Activated naive CD4-positive, alpha-beta T cell treated with anti-CD3 and anti-CD28 coated beads, Interleukin-2, amount 50 U/mL, for 16 hours (primary cell): Measurements from ENCODE around the gene KIRREL1.

ENCODE experiments used
- DNase-seq: peaks from one replicate; pipeline ENCODE4 v3.0.0-alpha.2; 2020

KIRREL1 gene

DNA sequence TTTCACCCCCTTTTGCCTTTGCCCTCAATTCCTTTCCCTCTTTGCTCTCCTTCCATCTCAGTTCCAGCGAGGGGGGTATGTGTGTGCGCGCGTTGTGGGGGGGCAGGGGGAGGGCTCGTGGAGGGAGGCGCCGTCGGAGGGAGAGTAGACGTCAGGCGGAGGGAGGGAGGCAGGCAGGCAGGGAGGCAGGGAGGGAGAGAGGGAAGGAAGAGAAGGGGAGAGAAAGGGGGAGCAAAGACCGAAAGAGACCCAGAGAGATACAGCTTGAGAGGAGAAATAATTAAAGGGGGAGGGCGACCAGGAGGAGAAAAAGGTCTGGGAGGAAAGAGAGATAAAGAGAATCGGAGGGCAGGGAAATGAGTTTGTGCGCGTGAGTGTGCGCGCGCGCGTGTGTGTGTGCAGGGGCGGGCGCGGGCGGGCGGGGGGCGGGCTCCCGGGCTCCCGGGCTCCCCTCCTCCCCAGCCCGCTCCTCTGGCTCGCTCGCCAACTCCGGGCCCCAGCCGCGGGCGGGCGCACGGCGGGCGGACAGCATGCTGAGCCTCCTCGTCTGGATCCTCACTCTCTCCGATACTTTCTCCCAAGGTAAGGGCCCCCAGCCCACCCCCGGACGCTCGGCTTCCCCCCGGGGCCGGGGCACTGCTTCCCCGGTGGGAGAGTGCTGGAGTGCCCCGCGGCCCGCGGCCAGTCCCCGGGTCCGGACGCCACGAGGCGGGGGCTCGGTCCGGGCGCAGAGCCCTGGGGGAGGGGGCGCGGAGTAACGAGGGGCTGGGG is at the start of gene KIRREL1:
Gene KIRREL1, plus strand, starts transcription at position 499 of the 771 bp plus-strand sequence. Its CDS starts 32 bp downstream, at position 531.
- no peak for DNase-seq

DNA sequence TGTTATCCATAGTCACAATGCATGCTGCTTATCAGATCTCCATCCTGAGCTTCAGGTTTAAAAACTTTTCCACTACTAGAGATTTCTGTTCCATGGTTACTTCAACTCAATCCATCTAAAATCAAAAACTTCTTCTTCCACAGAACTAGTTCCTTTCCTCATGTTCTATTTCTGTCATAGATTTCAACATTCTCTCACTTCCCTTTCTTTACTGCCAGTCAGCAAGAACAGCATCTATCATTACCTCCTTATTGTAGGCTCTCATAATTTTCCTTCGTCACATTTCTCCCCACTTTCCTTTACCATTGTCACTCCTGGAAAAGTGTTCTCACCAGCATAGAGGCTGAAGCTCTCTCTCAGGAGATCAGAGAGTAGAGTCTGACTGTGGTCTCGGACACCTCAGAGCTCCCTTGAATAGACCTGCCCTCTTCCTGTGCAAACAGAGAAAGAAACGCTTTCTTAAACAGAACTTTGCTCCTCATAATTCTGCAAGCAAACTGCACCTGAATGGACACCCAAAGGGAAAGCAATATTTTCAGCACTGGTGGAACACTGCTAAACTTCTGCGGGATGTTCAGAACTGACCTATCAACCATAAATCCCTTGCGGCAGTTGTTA is 48.7 kb upstream of the KIRREL1 start:
- no peak for DNase-seq

DNA sequence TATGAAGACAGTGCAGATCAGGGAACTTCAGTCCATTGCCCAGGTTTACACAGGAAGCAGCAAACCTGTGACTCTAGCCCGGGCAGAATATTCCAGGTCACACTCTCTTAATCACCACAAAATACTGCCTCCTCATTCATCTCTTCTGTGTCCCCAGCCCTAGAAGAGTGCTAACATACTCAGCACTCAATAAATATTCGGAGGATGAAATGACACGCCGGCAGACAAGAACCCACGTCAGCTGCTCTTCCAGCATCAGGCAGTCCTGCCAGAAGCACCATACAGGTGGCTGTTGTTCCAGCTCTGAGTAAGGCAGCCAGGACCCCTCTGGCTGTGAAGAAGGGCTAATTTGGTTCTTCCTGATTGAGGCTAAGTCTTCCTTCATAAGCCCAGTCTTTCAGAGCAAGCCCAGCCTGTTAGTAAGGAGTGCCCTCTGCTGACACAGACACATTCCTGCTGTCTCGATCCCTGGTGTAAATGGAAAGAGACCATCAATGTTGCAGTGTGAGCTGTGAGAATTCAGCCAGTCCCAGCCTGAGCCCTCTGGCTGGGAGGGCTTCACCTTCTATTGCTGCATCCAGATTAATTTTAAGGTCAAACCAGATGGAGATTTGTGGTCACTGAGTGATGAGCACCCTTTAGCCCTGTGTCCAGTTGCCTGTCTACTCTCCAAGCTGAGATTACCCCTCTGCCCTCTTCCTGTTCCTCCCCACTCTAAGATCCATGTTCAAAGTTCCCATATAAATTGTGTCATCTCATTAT is 45.0 kb upstream of the KIRREL1 start:
- no peak for DNase-seq

DNA sequence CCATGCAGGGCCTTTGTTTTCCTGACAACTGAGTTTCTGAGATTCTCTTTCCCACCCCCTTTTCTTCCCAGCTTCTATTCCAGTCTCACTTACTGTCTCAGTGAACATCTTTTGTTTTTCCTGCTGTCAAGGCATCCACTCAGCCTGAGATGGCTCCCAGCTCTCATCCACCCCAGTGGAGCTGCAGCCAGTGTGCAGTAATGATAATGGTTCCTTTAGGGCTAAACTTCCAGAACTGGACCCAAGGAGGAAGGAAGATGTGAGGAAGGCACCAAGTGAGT is 44.4 kb upstream of the KIRREL1 start:
- no peak for DNase-seq

DNA sequence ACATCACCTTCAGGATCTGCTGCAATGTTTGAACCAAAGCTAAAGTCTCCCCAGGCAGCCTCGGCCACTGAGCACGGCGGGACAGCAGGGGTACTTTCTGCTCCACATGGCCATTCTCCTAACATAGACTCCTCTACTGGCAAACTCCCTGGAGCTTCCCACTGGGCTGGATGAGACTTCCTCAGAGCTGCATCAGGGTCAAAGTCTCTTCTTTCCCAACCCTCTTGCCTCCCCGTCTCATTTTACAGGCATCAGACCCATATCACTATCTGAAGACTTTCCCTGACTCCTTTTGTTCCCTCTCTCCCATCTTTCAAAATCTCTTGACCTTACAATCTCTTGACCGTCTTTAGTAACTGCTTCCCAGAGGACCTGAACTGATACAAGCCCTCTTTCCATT is 42.2 kb upstream of the KIRREL1 start:
- DNase-seq, result no peak

DNA sequence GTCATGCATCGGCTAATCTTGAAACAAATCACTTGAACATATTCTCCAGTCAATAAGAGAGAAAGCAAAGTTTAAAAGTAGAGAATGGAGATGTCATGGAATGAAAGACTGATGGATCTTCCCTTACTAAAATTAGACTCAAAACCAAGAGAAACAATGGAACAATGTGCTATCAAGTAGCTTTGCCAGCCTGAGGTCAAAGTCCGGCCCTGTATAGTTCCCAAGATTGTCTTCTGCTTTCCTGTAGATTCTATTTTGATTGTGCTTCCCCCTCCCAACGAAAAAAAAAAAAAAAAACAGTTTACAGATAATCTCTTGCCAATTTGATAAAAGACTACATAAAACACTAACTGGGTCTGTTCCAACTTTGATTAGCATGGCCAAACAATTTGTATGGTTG is 40.8 kb upstream of the KIRREL1 start:
- no peak for DNase-seq

DNA sequence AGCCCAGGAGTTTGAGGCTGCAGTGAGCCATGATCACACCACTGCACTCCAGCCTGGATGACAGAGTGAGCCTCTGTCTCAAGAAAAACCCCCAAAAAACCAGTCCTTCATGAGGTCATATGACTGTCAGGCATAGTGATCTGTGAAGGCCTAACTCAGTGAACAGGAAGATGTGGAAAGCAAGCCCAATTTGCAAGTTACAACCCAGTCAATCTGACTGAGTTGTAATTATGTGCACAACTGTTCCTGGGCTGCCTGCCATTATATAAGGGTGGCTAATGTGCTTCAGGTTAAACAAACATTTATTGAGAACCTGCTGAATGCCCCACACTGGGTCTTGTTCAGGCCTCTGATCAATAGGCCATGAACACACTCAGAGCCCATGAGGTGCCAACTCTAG is 38.2 kb upstream of the KIRREL1 start:
- DNase-seq, result no peak

DNA sequence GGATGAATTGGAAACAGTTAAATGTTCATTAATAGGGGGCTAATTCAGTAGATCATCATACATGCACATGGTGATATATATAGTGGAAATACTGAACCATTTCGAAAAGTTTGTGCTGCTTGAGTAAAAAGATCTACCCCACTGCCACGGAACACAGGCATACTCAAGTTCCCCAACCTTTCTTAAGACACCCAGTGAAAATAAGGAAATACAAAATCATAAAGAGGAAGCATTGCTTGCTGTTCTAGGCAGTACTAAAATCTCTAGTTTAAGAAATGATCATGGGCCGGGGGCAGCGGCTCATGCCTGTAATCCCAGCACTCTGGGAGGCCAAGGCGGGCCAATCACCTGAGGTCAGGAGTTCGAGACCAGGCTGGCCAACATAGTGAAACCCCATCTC is 37.6 kb upstream of the KIRREL1 start:
- no peak for DNase-seq

DNA sequence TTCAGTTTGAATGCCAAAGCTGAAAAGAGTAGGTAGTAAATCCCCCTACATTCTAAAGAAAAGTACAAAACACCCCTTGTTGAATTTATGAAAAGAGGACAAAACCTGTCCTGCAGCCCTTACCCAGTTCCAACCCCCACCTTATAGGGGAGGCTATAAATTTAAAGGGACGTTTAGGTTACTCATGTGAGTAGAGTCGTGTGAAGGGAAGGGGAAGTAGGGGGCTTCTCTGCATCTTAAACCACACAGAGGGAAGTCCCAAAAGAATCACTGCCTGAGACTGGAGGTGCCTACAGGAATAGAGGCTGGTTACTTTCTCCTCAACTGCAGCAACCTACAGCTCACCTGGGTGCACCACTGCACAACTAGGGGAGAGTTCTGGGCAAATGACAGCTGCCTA is 36.7 kb upstream of the KIRREL1 start:
- no peak for DNase-seq

DNA sequence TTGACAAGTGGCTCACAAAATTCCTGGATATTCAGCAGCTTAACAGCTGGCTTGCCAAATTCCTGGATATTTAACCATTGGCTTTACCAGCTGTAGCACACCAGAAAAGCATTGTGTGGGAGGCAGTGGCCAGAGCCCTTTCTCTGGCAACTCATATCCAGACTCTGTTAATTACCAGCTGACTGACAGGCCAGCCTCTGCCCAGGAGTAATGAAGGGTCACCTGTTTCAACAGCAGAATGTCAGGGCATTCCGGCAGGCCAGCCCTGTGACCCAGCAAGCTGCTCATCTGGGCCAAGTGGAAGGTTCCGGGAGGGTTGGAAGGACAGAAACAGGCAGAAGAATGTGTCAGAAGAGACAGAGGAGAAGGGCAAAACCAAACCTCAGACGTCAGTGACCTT is 35.2 kb upstream of the KIRREL1 start:
- DNase-seq, result no peak

DNA sequence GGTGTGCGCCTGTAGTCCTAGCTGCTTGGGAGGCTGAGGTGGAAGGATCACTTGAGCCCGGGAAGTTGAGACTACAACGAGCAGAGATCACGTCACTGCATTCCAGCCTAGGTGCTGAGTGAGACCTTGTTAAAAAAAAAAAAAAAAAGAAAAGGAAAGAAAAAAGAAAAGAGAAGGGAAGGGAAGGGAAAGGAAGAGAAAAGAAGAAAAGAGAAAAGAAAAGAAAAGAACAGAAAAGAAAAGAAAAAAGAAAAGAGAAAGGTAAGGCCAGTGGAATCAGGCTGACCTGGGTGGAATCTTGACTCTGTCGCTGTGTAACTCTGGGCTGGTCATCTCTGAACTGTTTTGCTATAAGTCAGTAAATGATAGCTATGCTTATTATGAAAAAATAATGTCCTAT is 33.7 kb upstream of the KIRREL1 start:
- no peak for DNase-seq

DNA sequence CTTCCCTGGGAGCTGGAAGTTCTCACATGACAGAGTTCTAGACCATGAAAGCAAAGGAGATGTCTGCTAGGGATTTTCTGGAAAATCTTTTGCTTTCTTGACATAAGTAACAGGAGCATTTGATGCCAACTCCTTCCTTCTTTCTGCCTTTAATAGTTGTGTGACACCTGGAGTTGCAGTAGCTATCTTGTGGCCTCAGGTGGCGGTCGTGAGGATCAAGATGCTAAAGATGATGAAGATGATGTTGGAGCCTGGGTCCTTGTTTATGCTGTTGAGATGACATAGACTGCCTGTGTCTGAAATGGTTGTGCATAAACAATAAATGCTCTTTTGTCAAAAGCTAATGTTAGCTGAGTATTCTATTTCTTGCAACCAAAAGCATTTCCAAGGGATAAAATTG is 32.7 kb upstream of the KIRREL1 start:
- DNase-seq, result no peak

DNA sequence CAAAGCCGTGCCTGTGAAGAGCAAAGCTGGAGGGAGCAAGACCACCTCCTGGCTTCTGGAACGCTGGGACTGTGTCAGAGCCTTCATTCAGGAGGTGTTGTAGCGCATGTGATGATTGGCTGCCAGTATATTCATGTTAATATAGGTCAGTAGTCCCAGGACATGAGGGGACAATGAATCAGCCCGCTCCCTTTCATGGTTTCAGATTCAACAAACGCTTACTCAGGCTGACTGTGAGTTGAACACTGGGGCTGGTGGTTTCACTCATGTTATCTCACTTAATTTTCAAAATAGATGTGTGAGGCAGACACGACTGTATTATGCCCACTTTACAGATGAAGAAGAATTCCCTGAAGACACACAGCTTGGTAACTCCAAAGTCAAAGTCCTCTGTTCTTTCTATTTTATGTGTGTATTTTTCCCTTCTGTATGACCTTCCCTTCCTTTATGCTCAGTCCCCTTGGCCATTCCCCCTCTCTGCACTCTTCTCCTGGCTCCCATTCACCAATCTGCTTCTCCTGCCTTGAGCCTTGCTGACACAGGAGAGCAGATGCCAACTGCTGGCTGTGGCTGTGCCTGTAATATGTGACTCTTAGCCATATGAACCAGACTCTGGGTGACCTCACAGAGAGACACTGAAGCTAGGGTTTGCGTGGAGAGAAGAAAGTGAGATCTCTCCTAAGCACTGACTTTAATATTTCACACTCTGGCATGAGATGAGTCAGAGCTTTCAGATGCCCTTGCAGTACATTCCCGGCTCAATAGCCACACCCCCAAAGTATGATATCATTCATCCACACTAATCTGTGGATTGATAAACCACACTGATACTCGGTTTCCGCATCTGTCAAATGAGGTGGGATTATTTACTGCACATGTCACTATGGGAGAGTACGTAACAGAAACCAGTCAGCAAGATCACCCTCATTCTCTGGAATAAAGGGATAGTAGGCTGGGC is 31.4 kb upstream of the KIRREL1 start:
- DNase-seq, result no peak

DNA sequence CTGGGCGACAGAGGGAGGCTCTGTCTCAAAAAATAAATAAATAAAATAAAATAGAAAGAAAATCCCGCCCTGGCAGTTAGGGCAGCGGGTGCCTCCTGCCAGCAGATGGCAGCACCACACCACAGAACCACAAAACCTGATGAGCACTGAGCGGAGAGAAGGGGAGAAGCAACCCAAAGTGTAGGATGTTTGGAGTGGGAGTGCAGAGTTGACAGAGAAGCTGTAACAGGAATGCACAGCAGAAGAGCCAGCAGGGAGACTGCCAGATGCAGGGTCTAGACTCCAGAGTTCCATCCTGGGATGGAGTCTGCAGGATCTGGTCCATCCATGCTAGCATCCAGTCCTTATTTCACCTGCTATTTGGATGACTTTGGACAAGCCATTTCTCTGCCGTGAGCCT is 29.7 kb upstream of the KIRREL1 start:
- peak; percentile 51 for DNase-seq

DNA sequence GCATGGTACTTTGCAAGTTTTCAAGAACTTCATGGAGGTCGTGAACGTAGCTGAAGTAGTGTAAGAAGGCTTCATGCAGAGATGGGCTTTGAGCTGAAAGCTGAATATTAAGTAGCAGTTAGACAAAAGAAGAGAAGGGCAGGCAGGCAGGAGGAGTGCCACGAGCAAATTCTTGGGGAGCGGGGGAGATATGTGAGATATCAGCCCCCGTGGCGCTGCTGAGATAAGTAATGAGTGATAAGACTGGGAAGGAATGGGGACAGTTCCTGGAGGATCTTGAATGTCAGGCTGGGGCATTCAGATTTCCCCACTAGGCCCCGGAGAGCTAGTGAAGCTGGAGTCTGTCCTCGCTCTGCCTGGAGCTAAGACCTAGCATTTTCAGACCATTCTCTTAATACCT is 27.9 kb upstream of the KIRREL1 start:
- no peak for DNase-seq

DNA sequence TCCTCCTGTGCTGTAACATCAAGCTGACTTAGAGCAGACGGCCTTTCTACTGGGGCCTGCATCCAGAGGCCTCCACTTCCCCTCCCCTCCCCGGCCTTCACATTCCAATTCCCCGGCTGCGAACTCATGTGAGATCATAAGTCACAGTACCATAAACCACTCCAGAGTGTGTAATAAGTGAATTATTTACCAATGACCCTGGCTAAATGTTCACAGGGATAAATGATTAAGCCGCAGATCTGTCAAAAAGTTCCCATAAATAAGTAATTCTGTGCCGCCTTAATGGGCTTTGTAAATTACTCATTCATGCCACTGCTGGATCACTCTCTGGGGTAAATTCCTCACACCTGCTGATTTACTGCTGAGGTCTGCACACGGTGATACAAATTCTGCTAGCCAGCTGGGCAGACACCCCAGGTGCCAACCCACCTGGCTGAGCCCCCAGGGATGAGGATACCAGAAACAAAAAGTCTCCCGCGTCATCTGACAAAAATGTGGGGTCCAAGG is 27.4 kb upstream of the KIRREL1 start:
- no peak for DNase-seq

DNA sequence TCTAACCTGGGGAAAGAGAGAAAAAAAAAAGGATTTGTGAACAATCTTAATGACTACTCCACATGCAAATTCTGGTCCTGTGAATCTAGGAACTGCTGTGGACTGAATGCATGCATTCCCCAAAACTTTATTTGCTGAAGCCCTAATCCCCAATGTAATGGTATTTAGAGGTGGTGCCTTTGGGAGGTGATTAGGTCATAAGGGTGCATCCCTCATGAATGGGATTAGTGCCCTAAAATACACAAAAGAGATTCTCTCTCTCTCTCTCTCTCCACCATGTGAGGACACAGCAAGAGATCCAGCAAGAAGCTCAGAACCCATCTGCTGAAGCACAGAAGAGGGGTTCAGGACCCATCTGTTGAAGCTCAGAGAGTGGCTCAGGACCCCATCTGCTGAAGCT is 26.2 kb upstream of the KIRREL1 start:
- DNase-seq, result no peak

DNA sequence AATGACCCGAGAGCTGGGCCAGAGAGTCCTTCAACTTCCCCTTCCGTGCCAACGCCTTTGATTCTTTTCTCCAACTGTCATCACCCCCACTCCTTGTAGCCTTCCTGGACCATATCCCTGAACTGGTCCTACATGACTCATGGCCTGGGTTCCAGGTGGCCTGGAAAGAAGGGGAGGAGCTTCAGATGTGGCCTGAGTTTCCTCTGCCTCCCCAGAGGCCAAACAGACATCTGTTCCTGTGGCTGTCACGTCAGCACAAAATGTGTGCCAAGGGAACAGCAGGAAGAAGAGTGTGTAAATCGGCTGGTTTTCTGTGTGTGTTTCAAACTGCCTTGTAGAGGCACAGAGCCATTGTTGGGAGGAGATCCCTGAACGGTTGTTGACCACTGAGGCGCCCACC is 24.9 kb upstream of the KIRREL1 start:
- DNase-seq, result no peak

DNA sequence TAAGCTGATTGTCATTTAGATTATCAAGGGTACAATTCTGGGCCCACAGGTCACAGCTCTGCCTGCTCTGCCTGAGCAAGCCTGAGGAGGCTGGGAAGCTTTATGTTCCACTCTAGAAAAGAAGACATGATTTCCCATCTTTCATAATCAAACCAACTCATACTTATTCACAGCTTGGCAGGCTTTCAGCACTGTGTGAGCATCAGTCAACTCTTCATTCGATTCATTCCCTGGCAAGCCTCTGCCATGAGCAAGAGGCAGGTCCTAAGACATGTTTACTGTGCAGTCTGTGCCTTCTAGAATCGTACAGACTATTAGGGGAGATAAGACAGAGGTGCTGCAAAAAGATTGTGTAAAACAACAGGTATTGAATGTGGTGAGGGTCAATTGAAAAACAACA is 24.5 kb upstream of the KIRREL1 start:
- DNase-seq, result no peak

DNA sequence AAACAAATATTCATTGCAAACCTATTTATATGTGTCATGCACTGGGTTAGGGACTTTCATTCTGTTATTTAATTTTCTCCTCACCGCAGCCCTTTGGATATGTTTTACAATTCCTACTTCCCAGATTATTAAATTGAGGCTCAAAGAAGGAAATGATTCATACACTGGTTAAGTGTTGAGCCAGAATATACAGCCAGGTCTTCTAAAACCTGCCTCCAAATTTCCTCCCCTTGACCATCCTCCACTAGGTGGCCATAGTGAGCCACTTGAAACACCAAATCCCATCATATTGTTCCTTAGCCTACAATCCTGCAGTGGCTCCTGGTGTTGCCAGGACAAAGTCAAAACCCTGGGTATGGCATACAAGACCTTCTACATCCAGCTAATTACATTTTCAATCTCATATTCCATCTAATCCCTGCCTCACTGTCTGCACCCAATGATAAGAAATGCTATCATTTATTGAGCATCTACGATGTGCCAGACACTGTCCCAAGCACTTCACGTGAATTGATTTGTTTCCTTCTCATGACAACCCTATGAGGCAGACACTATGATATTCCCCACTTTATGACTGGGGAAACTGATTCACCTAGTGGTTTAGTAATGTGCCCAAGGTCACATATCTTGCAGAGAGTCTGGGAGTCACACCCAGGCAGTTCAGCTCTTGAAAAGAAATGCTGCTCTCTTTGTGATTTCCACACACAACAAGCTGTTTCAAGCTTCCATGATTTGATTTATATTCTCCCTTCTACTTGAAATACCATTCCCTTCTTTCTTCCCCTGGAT is 23.6 kb upstream of the KIRREL1 start:
- no peak for DNase-seq

DNA sequence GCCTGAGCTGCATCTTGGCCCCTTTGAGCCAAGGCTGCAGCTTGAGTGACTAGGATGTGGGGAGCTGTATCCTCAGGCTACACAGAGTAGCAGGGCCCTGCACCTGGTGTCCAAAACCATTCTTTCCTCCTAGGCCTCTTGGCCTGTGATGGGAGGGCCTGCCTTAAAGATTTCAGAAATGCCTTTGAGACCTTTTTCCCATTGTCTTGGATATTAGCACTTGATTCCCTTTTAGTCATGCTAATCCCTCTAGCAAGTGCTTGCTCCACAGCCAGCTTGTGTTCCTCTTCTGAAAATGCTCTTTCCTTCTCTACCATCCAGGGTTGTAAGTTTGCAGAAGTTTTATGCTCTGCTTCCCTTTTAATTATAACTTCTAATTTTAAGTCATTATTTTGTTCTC is 21.7 kb upstream of the KIRREL1 start:
- DNase-seq, result no peak
